ENCODE measurements around the gene VSNL1. TPM values are rescaled to one million over a fixed set of nuclear protein-coding genes. Genes with fewer than 3 reads are reported as not detected.

VSNL1 gene
- 0.19 TPM for total RNA-seq (2013)
- polyA plus RNA-seq (not detected), polyA minus RNA-seq (not detected in 2 replicates), total RNA-seq (0 to 1.7 (median 0) reads per million in 11 experiments)

- under 1% methylated on average over 42 of the region's 43 CpGs for WGBS (ENCODE audit: insufficient coverage)
- no peak for DNase-seq
- H3K4me3 Mint-ChIP-seq = peak within 1 kb of the TSS in 1 of 2 donors; percentile 83
- no peak within 1 kb of the TSS for H3K4me3 ChIP-seq (replicated peaks in 1 of 3; ENCODE audit: low read depth in 2 of 3, low read length in 3 of 3)
- H4K20me1 ChIP-seq (ENCODE audit: insufficient read depth, low read length) = no peaks in the 10 kb centered on the region
- peaks cover 54 to 75% (median 65%) of the 10 kb centered on the region in 3 donors for H3K27me3 Mint-ChIP-seq (ENCODE audit: low read depth in 3 of 3)
- H3K27ac Mint-ChIP-seq = no peak within 1 kb of the TSS
- TF ChIP-seq CTCF (IDR thresholded peaks at IDR 0.05) = no peak
- H3K9me3 ChIP-seq (replicated peaks in 1 of 2; ENCODE audit: control insufficient read depth in 1 of 2, insufficient read depth in 1 of 2, low read length in 2 of 2) = peaks cover 2 to 19% of the 10 kb centered on the region in 2 donors
- peaks cover 0 to 11% (median 4%) of the 10 kb centered on the region in 7 donors for H3K9me3 Mint-ChIP-seq
- H3K36me3 ChIP-seq (replicated peaks in 1 of 2; ENCODE audit: control insufficient read depth in 1 of 2, insufficient read depth in 2 of 2, low read length in 2 of 2) = no peaks in the 10 kb centered on the region
- no peaks in the 10 kb centered on the region for H3K79me2 ChIP-seq (ENCODE audit: insufficient read depth, low read length)
- H3K27me3 ChIP-seq (ENCODE audit: control insufficient read depth in 2 of 2, insufficient read depth in 2 of 2, low read length in 2 of 2) = peaks cover 62 to 77% of the 10 kb centered on the region in 2 donors
- no peak within 1 kb of the TSS for H3K9ac ChIP-seq (ENCODE audit: insufficient read depth, low read length, poor library complexity, severe bottlenecking)
- H3K4me1 ChIP-seq (ENCODE audit: control insufficient read depth in 1 of 2, insufficient read depth in 2 of 2, low read length in 2 of 2) = peaks cover 0 to 5% of the 10 kb centered on the region in 2 donors
- intact Hi-C loops (cut with micrococcal nuclease) = no loop called here
- H3K36me3 Mint-ChIP-seq = no peaks in the 10 kb centered on the region
- no peak within 1 kb of the TSS for H3K4me2 ChIP-seq (replicated peaks; ENCODE audit: extremely low read depth, low read length, poor library complexity, severe bottlenecking)
- H3K27ac ChIP-seq (ENCODE audit: low read depth in 1 of 2, low read length in 2 of 2) = no peak within 1 kb of the TSS
- H2AFZ ChIP-seq (ENCODE audit: insufficient read depth, low read depth, low read length, poor library complexity, severe bottlenecking) = no peak within 1 kb of the TSS
- H3K4me1 Mint-ChIP-seq = peaks cover 4% of the 10 kb centered on the region
Observed at GRCh38 chr2:17540093-17540812, at the start of gene VSNL1. Gene VSNL1, plus strand, starts transcription at chr2:17540696. Its CDS starts 51,379 bp downstream, at chr2:17592075.

GRCh38 chr2:17495590-17495989, 44.9 kb upstream of the VSNL1 start:
- H3K27ac Mint-ChIP-seq = no peak overlapping the region
- no peak for DNase-seq
- H3K79me2 ChIP-seq (ENCODE audit: insufficient read depth, low read length) = no peaks in the 10 kb centered on the region
- H3K27me3 ChIP-seq (ENCODE audit: control insufficient read depth in 2 of 2, insufficient read depth in 2 of 2, low read length in 2 of 2) = no peaks in the 10 kb centered on the region
- no peaks in the 10 kb centered on the region for H3K36me3 ChIP-seq (replicated peaks in 1 of 2; ENCODE audit: control insufficient read depth in 1 of 2, insufficient read depth in 2 of 2, low read length in 2 of 2)
- H3K4me3 Mint-ChIP-seq = no peak overlapping the region
- peaks cover 0 to 4% (median 0%) of the 10 kb centered on the region in 7 donors for H3K9me3 Mint-ChIP-seq
- TF ChIP-seq CTCF (IDR thresholded peaks at IDR 0.05) = no peak
- no peaks in the 10 kb centered on the region for H3K4me1 Mint-ChIP-seq
- no peak overlapping the region for H2AFZ ChIP-seq (ENCODE audit: insufficient read depth, low read depth, low read length, poor library complexity, severe bottlenecking)
- intact Hi-C loops (cut with micrococcal nuclease) = no loop called here
- H3K27ac ChIP-seq (ENCODE audit: low read depth in 1 of 2, low read length in 2 of 2) = no peak overlapping the region
- no peaks in the 10 kb centered on the region for H3K4me1 ChIP-seq (ENCODE audit: control insufficient read depth in 1 of 2, insufficient read depth in 2 of 2, low read length in 2 of 2)
- H3K4me3 ChIP-seq (replicated peaks in 1 of 3; ENCODE audit: low read depth in 2 of 3, low read length in 3 of 3) = no peak overlapping the region
- H3K27me3 Mint-ChIP-seq (ENCODE audit: low read depth in 3 of 3) = peaks cover 0 to 1% (median 0%) of the 10 kb centered on the region in 3 donors
- no peak overlapping the region for H3K4me2 ChIP-seq (replicated peaks; ENCODE audit: extremely low read depth, low read length, poor library complexity, severe bottlenecking)
- no peaks in the 10 kb centered on the region for H3K36me3 Mint-ChIP-seq
- H4K20me1 ChIP-seq (ENCODE audit: insufficient read depth, low read length) = no peaks in the 10 kb centered on the region
- no peak overlapping the region for H3K9ac ChIP-seq (ENCODE audit: insufficient read depth, low read length, poor library complexity, severe bottlenecking)
- WGBS (ENCODE audit: insufficient coverage) = no CpG with 5 or more reads among the region's 1 CpG
- no peaks in the 10 kb centered on the region for H3K9me3 ChIP-seq (replicated peaks in 1 of 2; ENCODE audit: control insufficient read depth in 1 of 2, insufficient read depth in 1 of 2, low read length in 2 of 2)
